Spinal cord (tissue), 10 donors: Measurements from ENCODE around the gene PCDH9. TPM values are rescaled to one million over a fixed set of nuclear protein-coding genes. Genes with fewer than 3 reads are reported as not detected.

Source experiments
- DNase-seq, 6 donors: peaks; one replicate each; pipeline versions ENCODE4 v3.0.0 to v3.0.0-alpha.2; 2013 to 2015; ENCODE audit warnings: low spot score in 6 of 6, low read depth in 4 of 6
- H3K27ac ChIP-seq: one replicate; pipeline ENCODE4 v1.5.1; 2013; ENCODE audit warnings: low read depth, low read length, control low read depth
- H3K27me3 ChIP-seq: one replicate; pipeline ENCODE4 v1.6.1; 2013; ENCODE audit warnings: low read length; ENCODE audit not compliant: control insufficient read depth, insufficient read depth
- H3K36me3 ChIP-seq: one replicate; pipeline ENCODE4 v1.6.1; 2013; ENCODE audit warnings: low read length; ENCODE audit not compliant: control insufficient read depth, insufficient read depth
- H3K4me1 ChIP-seq: one replicate; pipeline ENCODE4 v1.6.1; 2013; ENCODE audit warnings: low read length; ENCODE audit not compliant: control insufficient read depth, insufficient read depth
- H3K4me3 ChIP-seq: one replicate; pipeline ENCODE4 v1.5.1; 2013; ENCODE audit warnings: low read depth, low read length, control low read depth
- H3K9me3 ChIP-seq: one replicate; pipeline ENCODE4 v1.6.1; 2013; ENCODE audit warnings: low read length; ENCODE audit not compliant: control insufficient read depth, insufficient read depth
- WGBS: methylation state at CpG from one replicate; pipeline ENCODE4 v1.1.5; 2013; ENCODE audit warnings: missing lambda C conversion rate; ENCODE audit not compliant: insufficient coverage; 5-methylcytosine and 5-hydroxymethylcytosine counted together
- polyA plus RNA-seq, 2 donors: library from polyadenylated mRNA; unstranded; fragments of 120-200 nt; gene quantifications; one replicate each; pipeline ENCODE4 v1.2.1, GENCODE V29; 2013; ENCODE audit not compliant: insufficient read length in 2 of 2
- total RNA-seq, 2 donors: library from RNA; depleted of rRNA in 1 of 2; stranded (reverse); fragments of 120-200 nt in 1 of 2; fragments of >200 nt in 1 of 2; gene quantifications; one replicate each; pipeline versions ENCODE4 v1.2.3 to v1.2.4, GENCODE V29; 2013 to 2014
- donor health status: healthy.

The PCDH9 gene
- total and polyA plus RNA-seq, 4 donors: 37.6 to 180 (median 60.7) TPM

DNA sequence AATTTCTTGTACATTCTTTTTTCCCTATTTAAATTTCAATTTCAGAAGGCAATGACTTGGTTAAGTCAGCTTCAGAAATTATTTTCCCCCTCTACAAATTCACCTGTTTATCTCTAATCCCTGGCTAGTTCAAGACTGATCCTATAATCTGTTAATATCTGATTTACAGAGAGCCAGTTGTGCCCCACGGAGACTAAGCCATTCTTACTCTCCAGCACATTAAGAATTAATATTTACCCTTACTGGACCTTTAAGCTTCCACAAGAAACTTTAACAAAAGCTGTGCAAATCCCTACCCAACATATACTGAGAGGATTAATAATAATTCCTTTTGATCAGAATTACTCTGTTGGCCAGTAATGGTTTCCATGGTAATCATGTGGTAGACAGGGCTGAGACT lies 786.2 kb downstream of the PCDH9 start:
- H3K36me3 ChIP-seq: no peaks in the 10 kb centered on the region
- H3K4me3 ChIP-seq: no peak overlapping the region
- no peaks in the 10 kb centered on the region for H3K27me3 ChIP-seq
- no peak for DNase-seq
- H3K4me1 ChIP-seq: no peaks in the 10 kb centered on the region
- H3K9me3 ChIP-seq: no peaks in the 10 kb centered on the region
- H3K27ac ChIP-seq: no peak overlapping the region
- WGBS: no CpG with 5 or more reads among the region's 1 CpG

DNA sequence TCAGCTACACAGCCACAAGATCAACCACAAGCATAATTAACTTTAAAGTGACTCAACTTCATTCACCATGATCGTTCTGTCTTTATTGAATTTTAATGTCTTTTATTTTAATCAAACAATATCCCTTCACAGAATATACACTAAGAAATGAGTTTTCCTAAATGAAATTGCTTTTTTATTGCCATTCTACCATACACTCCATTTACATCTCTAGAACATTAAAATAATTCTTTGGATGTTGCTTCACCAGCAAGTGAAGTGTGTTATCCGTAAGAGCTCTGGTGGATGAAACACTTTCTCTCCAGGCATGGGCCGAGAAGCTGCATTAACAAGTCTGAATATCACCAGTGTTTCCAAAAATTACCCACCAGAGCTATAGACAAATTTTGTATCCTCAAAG lies 789.2 kb downstream of the PCDH9 start:
- Histone ChIP-seq H3K9me3 (no peaks in the 10 kb centered on the region), H3K4me3 (no peak overlapping the region), H3K36me3 (no peaks in the 10 kb centered on the region), H3K27me3 (no peaks in the 10 kb centered on the region), H3K4me1 (no peaks in the 10 kb centered on the region), H3K27ac (no peak overlapping the region)
- peak in 1 of 6 donors; percentile 67 for DNase-seq
- no CpG with 5 or more reads among the region's 3 CpGs for WGBS

DNA sequence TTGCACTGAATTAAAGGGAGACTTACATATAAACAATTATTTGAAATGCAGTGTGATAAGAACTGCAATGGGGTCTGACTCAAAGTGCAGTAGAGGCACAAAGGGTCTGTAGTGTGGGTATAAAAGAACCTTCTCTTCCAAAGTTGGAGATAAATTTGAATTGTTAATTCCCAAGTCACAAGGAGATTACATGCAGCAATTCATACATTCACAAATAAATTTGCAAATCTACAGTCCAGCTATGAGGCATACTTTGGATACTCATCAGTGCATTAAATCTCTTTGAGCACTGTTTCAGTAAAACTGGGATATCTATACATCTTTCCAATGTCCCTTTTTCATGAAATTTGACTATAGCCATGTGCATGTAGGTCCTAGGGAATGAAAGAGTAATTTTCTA lies 799.4 kb downstream of the PCDH9 start:
- Histone ChIP-seq H3K4me1 (no peaks in the 10 kb centered on the region), H3K27ac (no peak overlapping the region), H3K9me3 (no peaks in the 10 kb centered on the region), H3K4me3 (no peak overlapping the region), H3K27me3 (no peaks in the 10 kb centered on the region), H3K36me3 (no peaks in the 10 kb centered on the region)
- DNase-seq: no peak

DNA sequence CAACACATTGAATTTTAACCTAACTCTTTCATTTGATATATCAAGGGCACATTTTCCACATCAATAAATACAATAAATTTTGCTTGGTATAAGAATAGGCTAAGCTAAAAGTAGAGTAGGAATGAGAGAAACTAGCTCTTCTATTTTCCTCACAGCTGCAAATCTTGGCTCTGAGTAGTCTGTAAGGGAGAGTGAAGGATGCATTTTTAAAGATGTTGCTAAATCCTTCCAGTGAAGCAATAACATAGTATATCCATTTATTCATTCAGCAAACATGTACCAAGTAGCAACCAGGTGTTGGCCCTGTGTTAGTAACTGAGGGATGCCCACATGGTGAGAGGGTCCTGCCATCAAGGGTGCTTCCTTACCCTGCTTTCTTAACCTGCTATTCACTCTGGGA lies 799.9 kb downstream of the PCDH9 start:
- Histone ChIP-seq H3K4me1 (no peaks in the 10 kb centered on the region), H3K36me3 (no peaks in the 10 kb centered on the region), H3K4me3 (no peak overlapping the region), H3K27me3 (no peaks in the 10 kb centered on the region), H3K27ac (no peak overlapping the region), H3K9me3 (no peaks in the 10 kb centered on the region)
- DNase-seq: no peak

DNA sequence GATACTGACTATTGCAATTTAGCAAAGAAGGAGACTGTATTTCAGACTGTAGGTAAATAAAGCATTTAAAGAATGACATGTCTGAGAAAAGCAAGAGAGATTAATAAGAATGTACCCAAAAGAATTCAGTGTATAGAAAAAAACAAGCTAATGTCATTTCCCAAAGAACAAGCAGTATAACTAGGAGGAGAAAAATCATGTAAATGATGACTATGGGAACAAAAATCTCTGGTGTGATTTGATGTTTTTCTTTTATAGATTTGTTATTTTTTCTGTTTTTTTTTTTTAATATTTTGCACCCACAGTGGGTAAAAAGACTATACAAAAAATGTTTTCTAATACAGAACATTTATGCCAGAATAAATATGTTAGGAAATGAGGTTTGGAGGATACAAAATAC lies 801.0 kb downstream of the PCDH9 start:
- Histone ChIP-seq H3K4me1 (no peaks in the 10 kb centered on the region), H3K27me3 (no peaks in the 10 kb centered on the region), H3K4me3 (no peak overlapping the region)

DNA sequence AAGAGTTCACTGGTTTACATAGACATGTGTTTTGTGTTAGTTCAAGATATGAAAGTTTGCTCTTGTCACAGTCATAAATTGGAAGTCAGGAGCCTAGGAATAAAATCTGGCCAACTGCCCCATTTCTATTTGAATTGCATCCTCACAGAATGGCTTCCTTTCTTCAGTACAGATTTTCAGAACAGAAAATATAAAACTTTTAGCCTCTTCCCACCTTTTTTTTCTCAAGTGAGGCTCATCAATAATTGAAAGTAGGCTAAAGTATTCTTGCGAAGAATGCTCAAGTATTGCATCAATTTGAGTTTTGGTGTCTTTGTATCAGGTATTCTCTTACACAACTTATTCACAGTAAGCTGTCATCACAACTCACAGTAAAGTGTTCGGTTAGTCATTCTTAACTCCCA lies 802.7 kb downstream of the PCDH9 start:
- Histone ChIP-seq H3K27ac (no peak overlapping the region), H3K9me3 (no peaks in the 10 kb centered on the region), H3K36me3 (no peaks in the 10 kb centered on the region), H3K27me3 (no peaks in the 10 kb centered on the region), H3K4me3 (no peak overlapping the region), H3K4me1 (no peaks in the 10 kb centered on the region)
- DNase-seq: no peak
- WGBS: no CpG with 5 or more reads among the region's 2 CpGs

More for the DNA sequence above, 801.0 kb downstream of the PCDH9 start:
- Histone ChIP-seq H3K27ac (no peak overlapping the region), H3K9me3 (no peaks in the 10 kb centered on the region), H3K36me3 (no peaks in the 10 kb centered on the region)
- no peak for DNase-seq

DNA sequence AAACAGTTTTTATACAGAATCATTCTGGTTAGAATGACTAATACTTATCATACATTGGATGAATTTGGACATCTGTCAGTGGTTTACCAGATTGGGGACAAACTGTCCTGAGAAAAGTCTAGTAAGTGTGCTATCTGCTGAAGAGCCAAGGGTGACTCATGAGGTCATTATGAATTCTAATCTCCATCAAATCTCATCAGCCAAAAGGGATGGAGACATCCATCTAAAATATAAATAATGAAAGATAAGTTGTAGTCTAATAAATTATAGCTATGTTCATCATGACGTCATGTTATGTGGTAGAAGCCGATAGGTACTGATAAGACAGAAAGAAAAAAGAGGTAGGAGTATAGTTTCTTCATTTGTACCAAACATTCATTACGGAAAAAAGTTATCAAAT lies 804.4 kb downstream of the PCDH9 start:
- Histone ChIP-seq H3K36me3 (no peaks in the 10 kb centered on the region), H3K4me3 (no peak overlapping the region), H3K27me3 (no peaks in the 10 kb centered on the region), H3K9me3 (peaks cover 4% of the 10 kb centered on the region), H3K4me1 (no peaks in the 10 kb centered on the region), H3K27ac (no peak overlapping the region)
- no CpG with 5 or more reads among the region's 3 CpGs for WGBS
- DNase-seq: no peak

DNA sequence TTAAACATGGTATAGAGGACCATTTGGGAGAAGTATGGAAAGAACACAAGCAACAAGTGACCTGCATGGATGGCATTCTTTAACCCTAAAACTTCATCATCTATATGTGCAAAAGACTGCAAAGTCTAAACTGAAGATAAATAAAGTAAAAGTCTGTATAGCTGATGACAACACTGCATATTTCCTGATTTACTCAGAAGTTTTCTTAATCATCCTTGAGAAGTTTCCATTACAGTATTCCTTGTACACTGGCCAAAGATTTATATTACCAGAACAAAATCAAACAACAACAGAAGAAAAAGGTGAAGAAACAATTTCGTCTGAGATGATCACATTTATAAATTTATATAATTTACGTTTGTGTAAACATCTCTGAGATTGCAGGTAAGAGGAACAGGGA lies 805.7 kb downstream of the PCDH9 start:
- no CpG with 5 or more reads among the region's 2 CpGs for WGBS
- Histone ChIP-seq H3K27me3 (no peaks in the 10 kb centered on the region), H3K9me3 (peaks cover 4% of the 10 kb centered on the region), H3K4me3 (no peak overlapping the region), H3K4me1 (no peaks in the 10 kb centered on the region), H3K27ac (no peak overlapping the region), H3K36me3 (no peaks in the 10 kb centered on the region)
- DNase-seq: no peak

DNA sequence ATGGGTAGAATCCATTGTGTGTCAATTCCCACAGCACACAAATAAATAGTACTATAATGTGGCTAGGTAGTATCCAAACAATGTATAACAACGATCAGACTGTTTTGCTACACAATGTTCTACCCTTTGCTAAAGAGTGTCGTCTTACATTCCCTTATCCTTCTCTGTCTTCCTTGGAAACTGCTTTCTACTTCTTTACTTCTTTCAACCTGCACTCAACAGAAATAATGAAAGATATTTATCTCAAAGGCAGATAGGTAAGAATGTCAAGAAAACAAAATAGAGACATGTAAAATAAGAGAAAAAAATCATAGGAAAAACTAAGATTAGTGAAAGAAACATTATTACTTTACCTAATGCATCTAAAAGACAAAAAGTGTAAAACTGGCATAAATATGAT lies 814.7 kb downstream of the PCDH9 start:
- H3K36me3 ChIP-seq: no peaks in the 10 kb centered on the region
- H3K27me3 ChIP-seq: no peaks in the 10 kb centered on the region
- H3K9me3 ChIP-seq: no peaks in the 10 kb centered on the region
- H3K27ac ChIP-seq: no peak overlapping the region
- no peak for DNase-seq
- H3K4me3 ChIP-seq: no peak overlapping the region
- WGBS: no CpG with 5 or more reads among the region's 2 CpGs
- no peaks in the 10 kb centered on the region for H3K4me1 ChIP-seq

DNA sequence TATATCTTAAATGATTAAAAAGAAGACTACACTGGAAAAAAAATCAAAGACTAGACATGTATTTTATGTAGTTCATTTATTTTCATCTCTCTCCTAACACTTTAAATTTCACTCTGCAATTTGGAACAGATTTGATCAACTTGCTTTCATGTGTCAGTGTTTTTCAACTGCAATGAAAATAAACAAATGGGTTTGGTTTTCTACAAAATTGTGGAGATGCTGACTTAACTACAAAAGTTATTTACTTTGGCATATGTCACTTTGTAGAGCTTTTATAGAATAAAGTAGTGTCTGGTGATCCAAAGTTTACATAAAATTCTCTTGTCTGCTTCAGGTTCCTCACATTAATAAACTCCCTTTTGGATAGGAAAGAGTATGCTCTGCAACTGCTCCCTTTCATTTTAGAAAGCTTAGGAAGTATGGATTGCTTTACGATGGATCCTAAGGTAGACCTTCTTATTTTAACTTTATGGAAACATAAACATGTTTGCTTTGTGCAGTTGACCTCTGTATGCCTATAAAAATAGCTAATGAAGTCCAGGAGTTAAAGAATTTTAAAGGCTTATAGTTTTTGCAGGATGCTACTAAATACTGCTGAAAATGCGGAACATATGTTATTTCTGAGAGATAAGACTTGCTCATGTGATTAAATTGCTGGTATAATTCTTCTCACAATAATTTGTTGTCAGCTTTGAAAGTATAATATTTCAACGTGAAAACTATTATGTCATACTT lies 815.9 kb downstream of the PCDH9 start:
- WGBS: no CpG with 5 or more reads among the region's 3 CpGs
- H3K27ac ChIP-seq: no peak overlapping the region

More for the DNA sequence above, 815.9 kb downstream of the PCDH9 start:
- Histone ChIP-seq H3K4me1 (no peaks in the 10 kb centered on the region), H3K4me3 (no peak overlapping the region), H3K9me3 (no peaks in the 10 kb centered on the region), H3K36me3 (no peaks in the 10 kb centered on the region), H3K27me3 (no peaks in the 10 kb centered on the region)
- peak in 1 of 6 donors; percentile 30 for DNase-seq
